22Rv1 (cell line): ENCODE data around the gene TXLNB.

Experiments
- CTCF ChIP-seq: fragments of 450-650 bp; IDR thresholded peaks from 2 replicates; pipeline ENCODE4 v1.5.1; 2017; ENCODE audit warnings: mild to moderate bottlenecking
- ZFX ChIP-seq: fragments of 450-650 bp; IDR thresholded peaks from 2 replicates; pipeline ENCODE4 v1.6.1; 2017; ENCODE audit warnings: antibody characterized with exemption, borderline replicate concordance

DNA sequence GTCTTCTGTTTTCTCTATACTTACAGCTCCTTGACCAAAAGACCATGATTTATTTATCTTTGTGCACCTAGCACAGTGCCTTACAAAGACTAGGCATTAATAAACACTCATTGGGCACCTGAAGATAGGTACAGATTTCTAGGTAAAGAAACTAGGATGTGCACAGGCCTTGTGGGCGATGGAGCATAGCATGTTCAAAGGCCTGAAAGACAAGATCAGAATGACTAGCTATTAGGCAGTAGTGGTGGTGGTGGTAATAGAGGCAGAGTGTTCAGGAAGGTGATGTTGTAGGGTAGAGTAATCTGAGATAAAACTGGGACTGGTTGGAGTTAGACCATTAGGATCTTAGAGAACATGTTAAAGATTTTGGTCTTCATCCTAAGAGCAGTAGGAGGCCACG, 3.9 kb downstream of the TXLNB start:
- TF ChIP-seq CTCF (no peak), ZFX (no peak)
